HG03432 (cell line): ENCODE measurements around the gene SLC9C2.

ENCODE experiments used
- ATAC-seq: cut with Tn5 transposase; IDR thresholded peaks from one replicate; pipeline ENCODE4 v1.9.1; 2021; ENCODE audit warnings: mild to moderate bottlenecking, moderate library complexity; ENCODE audit not compliant: unreplicated experiment

The SLC9C2 gene

GRCh38 chr1:173454966-173455524 lies 147.8 kb downstream of the SLC9C2 start:
- no peak for ATAC-seq

- ATAC-seq: no peak
Measured at GRCh38 chr1:173453982-173454381, 148.9 kb downstream of the SLC9C2 start.

GRCh38 chr1:173451981-173452380 lies 150.9 kb downstream of the SLC9C2 start:
- ATAC-seq: no peak
